ENCODE results near the gene ACOT2. TPM values are rescaled to one million over a fixed set of nuclear protein-coding genes. Genes with fewer than 3 reads are reported as not detected.

Gene ACOT2
- total and polyA plus RNA-seq, 10 of the 15 experiments (the other 5 are each of a cell fraction or from before 2014, with no cell fraction given): 9.6 to 41.9 (median 22.8) TPM

GRCh38 chr14:73616831-73617230 is 47.8 kb downstream of the ACOT2 start:
- Histone ChIP-seq H3K4me2 (ENCODE audit: control insufficient read depth, insufficient read depth) (no peak overlapping the region), H3K9me3 (replicated peaks; ENCODE audit: control insufficient read depth, insufficient read depth, low read length) (no peaks in the 10 kb centered on the region), H3K4me1 (ENCODE audit: control insufficient read depth, insufficient read depth, low read length) (no peaks in the 10 kb centered on the region; the same call in 1 of the 2 replicates), H2AFZ (ENCODE audit: control insufficient read depth, low read depth, low read length) (no peak overlapping the region), H3K27me3 (replicated peaks in 1 of 2; ENCODE audit: control insufficient read depth in 2 of 2, insufficient read depth in 2 of 2, low read length in 1 of 2) (peaks cover 2 to 4% of the 10 kb centered on the region in 2 experiments; a peak in 2 of 4 replicates), H3K36me3 (ENCODE audit: control insufficient read depth in 2 of 2, insufficient read depth in 2 of 2, low read length in 1 of 2) (no peaks in the 10 kb centered on the region), H3K9ac (ENCODE audit: control insufficient read depth, insufficient read depth, low read length) (no peak overlapping the region), H3K4me3 (no peak overlapping the region), H4K20me1 (ENCODE audit: control insufficient read depth, insufficient read depth) (no peaks in the 10 kb centered on the region), H3K79me2 (ENCODE audit: control insufficient read depth, insufficient read depth, low read length) (no peaks in the 10 kb centered on the region), H3K27ac (ENCODE audit: control insufficient read depth, insufficient read depth) (no peak overlapping the region)
- BruUV-seq (replicated peaks): no TSS peak
- DNase-seq (ENCODE audit: low read depth, low spot score): no peak
- ATAC-seq: no peak
- FAIRE-seq: no peak
- ChIA-PET SMC1A (ENCODE audit: uncharacterized antibody, unreplicated experiment) (no interaction called here), POLR2A (interaction anchor here (1.4 kb wide), 1 partner anchor 10 kb away, joined by 11 read pairs; no protein-coding TSS in a partner anchor), RAD21 (ENCODE audit: unreplicated experiment) (no interaction called here), CTCF (no interaction called here)
- intact Hi-C loops (cut with micrococcal nuclease; ENCODE audit: unreplicated experiment) (no loop called here), in situ Hi-C loops (cut with MboI) (no loop called here)
- no peak for TF ChIP-seq CREB1 (IDR thresholded peaks at IDR 0.05; ENCODE audit: low read depth)
- TF ChIP-seq MLLT1 (IDR thresholded peaks at IDR 0.05): no peak
- no peak for TF ChIP-seq RB1 (IDR thresholded peaks at IDR 0.05; ENCODE audit: borderline replicate concordance)
- no peak for TF ChIP-seq ATF2 (IDR thresholded peaks at IDR 0.05; ENCODE audit: low read length)
- TF ChIP-seq KAT2A (conservative IDR thresholded peaks at IDR 0.05; ENCODE audit: control insufficient read depth, low read depth, low read length): no peak
- no peak for TF ChIP-seq GATAD2B (conservative IDR thresholded peaks at IDR 0.05; ENCODE audit: low read depth)
- TF ChIP-seq CBX3 (IDR thresholded peaks at IDR 0.05; ENCODE audit: borderline replicate concordance, low read depth): no peak
- TF ChIP-seq BCLAF1 (IDR thresholded peaks at IDR 0.05): no peak
- TF ChIP-seq EGR1 (IDR thresholded peaks at IDR 0.05; ENCODE audit: borderline replicate concordance in 1 of 2, low read depth in 2 of 2, low read length in 2 of 2): no peak
- TF ChIP-seq SREBF2 (IDR thresholded peaks at IDR 0.05; ENCODE audit: low read length): no peak
- TF ChIP-seq FOS (IDR thresholded peaks at IDR 0.05; ENCODE audit: borderline replicate concordance, extremely low read depth, insufficient read length): no peak
- TF ChIP-seq HSF1 (IDR thresholded peaks at IDR 0.05; ENCODE audit: low read depth, low read length): no peak
- WGBS (ENCODE audit: insufficient coverage, insufficient replicate concordance, low lambda C conversion rate, missing lambda C conversion rate): 54% methylated on average over 4 of the region's 4 CpGs

Measured in GM12878 (cell line).